Liver (tissue), 9 donors: ENCODE results near the gene OPRL1. TPM values are rescaled to one million over a fixed set of nuclear protein-coding genes. Genes with fewer than 3 reads are reported as not detected.

ENCODE experiments used
- DNase-seq: peaks from one replicate; pipeline ENCODE4 v3.0.0-alpha.2; 2017; ENCODE audit warnings: low spot score
- H3K27ac ChIP-seq, 2 donors: one replicate each; pipeline ENCODE4 v1.7.0; 2013; ENCODE audit warnings: inconsistent platforms in 2 of 2, low read length in 2 of 2, control low read depth in 1 of 2, low read depth in 1 of 2, mild to moderate bottlenecking in 1 of 2
- H3K27me3 ChIP-seq, 4 donors: one replicate each; pipeline versions ENCODE4 v1.6.1 to v1.7.0; 2013; ENCODE audit warnings: low read length in 3 of 4, inconsistent platforms in 1 of 4, mild to moderate bottlenecking in 1 of 4, moderate library complexity in 1 of 4; ENCODE audit not compliant: control insufficient read depth in 4 of 4, insufficient read depth in 4 of 4
- H3K36me3 ChIP-seq, 4 donors: one replicate each; pipeline versions ENCODE4 v1.6.1 to v1.7.0; 2013; ENCODE audit warnings: low read length in 3 of 4, mild to moderate bottlenecking in 3 of 4, low read depth in 1 of 4, moderate library complexity in 1 of 4; ENCODE audit not compliant: control insufficient read depth in 4 of 4, insufficient read depth in 3 of 4
- H3K4me1 ChIP-seq, 4 donors: one replicate each; pipeline versions ENCODE4 v1.6.1 to v1.7.0; 2013; ENCODE audit warnings: low read length in 3 of 4, mild to moderate bottlenecking in 3 of 4, moderate library complexity in 1 of 4; ENCODE audit not compliant: control insufficient read depth in 4 of 4, insufficient read depth in 4 of 4
- H3K4me3 ChIP-seq, 3 donors: one replicate each; pipeline versions ENCODE4 v1.6.1 to v1.7.0; 2013; ENCODE audit warnings: low read length in 3 of 3, control low read depth in 1 of 3, low read depth in 1 of 3, mild to moderate bottlenecking in 1 of 3
- H3K9ac ChIP-seq, 2 donors: one replicate each; pipeline ENCODE4 v1.7.0; 2013; ENCODE audit warnings: low read length in 2 of 2, mild to moderate bottlenecking in 2 of 2, moderate library complexity in 2 of 2, control low read depth in 1 of 2, low read depth in 1 of 2
- H3K9me3 ChIP-seq, 4 donors: one replicate each; pipeline versions ENCODE4 v1.6.1 to v1.7.0; 2013; ENCODE audit warnings: low read length in 3 of 4; ENCODE audit not compliant: control insufficient read depth in 4 of 4
- ATF3 ChIP-seq: IDR thresholded peaks from 2 replicates; pipeline ENCODE4 v1.6.1; 2016; ENCODE audit warnings: antibody characterized with exemption
- CTCF ChIP-seq: fragments of 150-350 bp; IDR thresholded peaks from 2 replicates; pipeline ENCODE4 v1.5.1; 2017; ENCODE audit warnings: improper control_type of control experiment, low read depth, low read length; ENCODE audit not compliant: missing input control
- EGR1 ChIP-seq, 2 donors: IDR thresholded peaks; 2 replicates each; pipeline ENCODE4 v1.6.1; 2016 to 2018; ENCODE audit warnings: antibody characterized with exemption in 2 of 2, low read depth in 2 of 2
- FOXA1 ChIP-seq: IDR thresholded peaks from 2 replicates; pipeline ENCODE4 v1.6.1; 2016; ENCODE audit warnings: antibody characterized with exemption
- FOXA2 ChIP-seq: IDR thresholded peaks from 2 replicates; pipeline ENCODE4 v1.6.1; 2016; ENCODE audit warnings: antibody characterized with exemption
- HNF4A ChIP-seq, 2 donors: conservative IDR thresholded peaks; 2 replicates each; pipeline ENCODE4 v1.6.1; 2016; ENCODE audit warnings: antibody characterized with exemption in 2 of 2, mild to moderate bottlenecking in 2 of 2
- HNF4G ChIP-seq: IDR thresholded peaks from 2 replicates; pipeline ENCODE4 v1.6.1; 2016; ENCODE audit warnings: antibody characterized with exemption
- JUND ChIP-seq, 2 donors: IDR thresholded peaks; 2 replicates each; pipeline ENCODE4 v1.6.1; 2016; ENCODE audit warnings: antibody characterized with exemption in 2 of 2
- MAX ChIP-seq: IDR thresholded peaks from 2 replicates; pipeline ENCODE4 v1.6.1; 2016; ENCODE audit warnings: antibody characterized with exemption
- NR2F2 ChIP-seq: IDR thresholded peaks from 2 replicates; pipeline ENCODE4 v1.6.1; 2016; ENCODE audit warnings: antibody characterized with exemption
- REST ChIP-seq: IDR thresholded peaks from 2 replicates; pipeline ENCODE4 v1.6.1; 2016; ENCODE audit warnings: antibody characterized with exemption, mild to moderate bottlenecking
- RXRA ChIP-seq, 2 donors: IDR thresholded peaks; 2 replicates each; pipeline ENCODE4 v1.6.1; 2017 to 2018; ENCODE audit warnings: antibody characterized with exemption in 2 of 2, mild to moderate bottlenecking in 1 of 2
- SP1 ChIP-seq: IDR thresholded peaks from 2 replicates; pipeline ENCODE4 v1.6.1; 2018; ENCODE audit warnings: antibody characterized with exemption, mild to moderate bottlenecking
- TAF1 ChIP-seq: conservative IDR thresholded peaks from 2 replicates; pipeline ENCODE4 v1.6.1; 2016; ENCODE audit warnings: antibody characterized with exemption, mild to moderate bottlenecking
- WGBS: extraction: QIAGEN DNeasy Blood & Tissue Kit; methylation state at CpG from one replicate; pipeline ENCODE4 v1.1.7; 2013; 5-methylcytosine and 5-hydroxymethylcytosine counted together
- polyA plus RNA-seq, 2 donors: library from polyadenylated mRNA; stranded (reverse) in 1 of 2; unstranded in 1 of 2; fragments of 200-250 nt in 1 of 2; fragments of >200 nt in 1 of 2; fragmentation: Nextera tagmentation in 1 of 2; extraction: Ambion mirVana in 1 of 2; gene quantifications; one replicate each; pipeline versions ENCODE4 v1.2.1 to v1.2.3, GENCODE V29; 2013 to 2015
- total RNA-seq, 2 donors: library from RNA; depleted of rRNA; stranded (reverse); fragments of >200 nt; gene quantifications; one replicate each; pipeline ENCODE4 v1.2.3, GENCODE V29; 2014
- TF ChIP-seq, protein P1 (sequence below): IDR thresholded peaks from 2 replicates; pipeline ENCODE4 v1.6.1; 2016; ENCODE audit warnings: antibody characterized with exemption
- donor health status: healthy.
- donor health status: healthy.
- donor health status: healthy.
- donor health status: healthy.
- donor health status: healthy.

The OPRL1 gene
- total and polyA plus RNA-seq, 4 donors = 0.04 to 0.79 (median 0.35) TPM

- no peaks in the 10 kb centered on the region for H3K36me3 ChIP-seq
- no peaks in the 10 kb centered on the region for H3K27me3 ChIP-seq
- no peak overlapping the region for H3K27ac ChIP-seq
- no peak for DNase-seq
- no peak overlapping the region for H3K9ac ChIP-seq
- no peaks in the 10 kb centered on the region for H3K4me1 ChIP-seq
- peaks cover 0 to under 1% (median 0%) of the 10 kb centered on the region in 4 donors for H3K9me3 ChIP-seq
- TF ChIP-seq RXRA (IDR thresholded peaks at IDR 0.05) (no peak), ATF3 (no peak), NR2F2 (no peak), TAF1 (no peak), FOXA2 (no peak), SP1 (no peak), MAX (no peak)
- H3K4me3 ChIP-seq = no peak overlapping the region
- WGBS = 87% methylated on average over 21 of the region's 21 CpGs
Measured at GRCh38 chr20:64139199-64140060, 59.5 kb downstream of the OPRL1 start.

- no peaks in the 10 kb centered on the region for H3K27me3 ChIP-seq
- no peak overlapping the region for H3K27ac ChIP-seq
- TF ChIP-seq REST = no peak
- no peak for TF ChIP-seq EGR1 (IDR thresholded peaks at IDR 0.05; ENCODE audit: low read depth in 2 of 2)
- TF ChIP-seq FOXA1 = no peak
- TF ChIP-seq RXRA (IDR thresholded peaks at IDR 0.05) = no peak
- no peak for TF ChIP-seq HNF4A (conservative IDR thresholded peaks at IDR 0.05)
- no peak for TF ChIP-seq CTCF
- no peak for TF ChIP-seq JUND (IDR thresholded peaks at IDR 0.05)
- TF ChIP-seq ATF3 = no peak
- no peak for TF ChIP-seq MAX
- no peak for TF ChIP-seq SP1
- TF ChIP-seq, protein P1, sequence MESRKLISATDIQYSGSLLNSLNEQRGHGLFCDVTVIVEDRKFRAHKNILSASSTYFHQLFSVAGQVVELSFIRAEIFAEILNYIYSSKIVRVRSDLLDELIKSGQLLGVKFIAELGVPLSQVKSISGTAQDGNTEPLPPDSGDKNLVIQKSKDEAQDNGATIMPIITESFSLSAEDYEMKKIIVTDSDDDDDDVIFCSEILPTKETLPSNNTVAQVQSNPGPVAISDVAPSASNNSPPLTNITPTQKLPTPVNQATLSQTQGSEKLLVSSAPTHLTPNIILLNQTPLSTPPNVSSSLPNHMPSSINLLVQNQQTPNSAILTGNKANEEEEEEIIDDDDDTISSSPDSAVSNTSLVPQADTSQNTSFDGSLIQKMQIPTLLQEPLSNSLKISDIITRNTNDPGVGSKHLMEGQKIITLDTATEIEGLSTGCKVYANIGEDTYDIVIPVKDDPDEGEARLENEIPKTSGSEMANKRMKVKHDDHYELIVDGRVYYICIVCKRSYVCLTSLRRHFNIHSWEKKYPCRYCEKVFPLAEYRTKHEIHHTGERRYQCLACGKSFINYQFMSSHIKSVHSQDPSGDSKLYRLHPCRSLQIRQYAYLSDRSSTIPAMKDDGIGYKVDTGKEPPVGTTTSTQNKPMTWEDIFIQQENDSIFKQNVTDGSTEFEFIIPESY = no peak
- no peak for TF ChIP-seq HNF4G
- no peak for TF ChIP-seq NR2F2
- TF ChIP-seq TAF1 = no peak
- DNase-seq = no peak
- no peaks in the 10 kb centered on the region for H3K4me1 ChIP-seq
- 87% methylated on average over 13 of the region's 13 CpGs for WGBS
- no peak overlapping the region for H3K9ac ChIP-seq
- H3K9me3 ChIP-seq = peaks cover 0 to 4% (median 2%) of the 10 kb centered on the region in 4 donors
- no peak overlapping the region for H3K4me3 ChIP-seq
- no peaks in the 10 kb centered on the region for H3K36me3 ChIP-seq
Measured at GRCh38 chr20:64140061-64140931, 60.4 kb downstream of the OPRL1 start.
